ENCODE results near the gene CDC42BPG. TPM values are rescaled to one million over a fixed set of nuclear protein-coding genes. Genes with fewer than 3 reads are reported as not detected.

Gene CDC42BPG
- total and polyA plus RNA-seq, 9 of the 15 experiments (the other 6 are each of a cell fraction or from before 2014, with no cell fraction given): 0.04 to 8.8 (median 2.1) TPM

GRCh38 chr11:64802370-64803157 is 41.9 kb downstream of the CDC42BPG start:
- Histone ChIP-seq H3K9me3 (replicated peaks; ENCODE audit: control insufficient read depth, insufficient read depth, low read depth, low read length) (no peaks in the 10 kb centered on the region), H3K9ac (ENCODE audit: insufficient read depth in 1 of 2, low read depth in 2 of 2, low read length in 2 of 2) (peak overlapping the region in 1 of 2 experiments; percentile 83; a peak in 2 of 4 replicates), H2AFZ (ENCODE audit: low read depth, low read length) (peak overlapping the region; percentile 77), H3K4me3 (peak overlapping the region; percentile 49), H3K36me3 (ENCODE audit: control insufficient read depth, insufficient read depth, low read length) (peaks cover 38% of the 10 kb centered on the region; the same call in 2 of the 3 replicates), H3K27ac (ENCODE audit: extremely low read depth, low read depth, low read length) (no peak overlapping the region), H3K27me3 (ENCODE audit: control insufficient read depth in 2 of 2, insufficient read depth in 2 of 2, low read length in 2 of 2) (no peaks in the 10 kb centered on the region), H3K4me1 (replicated peaks in 1 of 2; ENCODE audit: control insufficient read depth in 2 of 2, insufficient read depth in 2 of 2, low read length in 2 of 2) (peaks cover 30 to 62% of the 10 kb centered on the region in 2 experiments), H3K4me2 (ENCODE audit: insufficient read depth, low read length) (peak overlapping the region; percentile 91), H3K79me2 (ENCODE audit: control insufficient read depth, insufficient read depth, low read length) (no peaks in the 10 kb centered on the region), H3K9me1 (ENCODE audit: control insufficient read depth, insufficient read depth, low read length) (no peaks in the 10 kb centered on the region), H4K20me1 (replicated peaks; ENCODE audit: control insufficient read depth, insufficient read depth, low read length) (no peaks in the 10 kb centered on the region)
- intact Hi-C loops (cut with micrococcal nuclease): loop anchor here (2.0 to 5.0 kb wide), 2 partner anchors 24 to 40 kb away; partner anchors contain the start of genes CDC42BPG and SF1
- no TSS peak for BruUV-seq (replicated peaks)
- ATAC-seq: no peak
- FAIRE-seq: no peak
- CTCF ChIA-PET (ENCODE audit: low intra/inter-chr PET ratio): interaction anchor here (0.5 kb wide), 1 partner anchor 44 kb away, joined by 3 read pairs; no protein-coding TSS in a partner anchor
- 59% methylated on average over 9 of the region's 54 CpGs for WGBS (ENCODE audit: insufficient coverage, low coverage, missing lambda C conversion rate)
- in situ Hi-C loops (cut with MboI): no loop called here
- peak in 1 of 4 experiments; percentile 30 for DNase-seq (ENCODE audit: extremely low read depth in 1 of 4, low spot score in 3 of 4)
- POLR2A ChIA-PET: interaction anchor here (0.7 to 1.4 kb wide), 3 partner anchors 8 to 43 kb away, joined by 3 to 4 read pairs (median 3); partner anchors contain the start of genes PYGM and SF1
- TF ChIP-seq HMGN3 (IDR thresholded peaks at IDR 0.05; ENCODE audit: borderline replicate concordance, extremely low read depth, insufficient read length, low read depth, low read length) (peak; percentile 39), ZNF347 (CRISPR knock-in tag; IDR thresholded peaks at IDR 0.05; ENCODE audit: low read depth) (no peak), HNRNPL (IDR thresholded peaks at IDR 0.05; ENCODE audit: low read depth, low read length) (peak; percentile 67; the same call in 1 of the 2 replicates), ZNF639 (CRISPR knock-in tag; conservative IDR thresholded peaks at IDR 0.05 in 1 of 2, IDR thresholded peaks at IDR 0.05 in 1 of 2) (no peak), RCOR1 (IDR thresholded peaks at IDR 0.05; ENCODE audit: borderline replicate concordance in 1 of 2, low read depth in 2 of 2, low read length in 2 of 2) (no peak), DPF2 (IDR thresholded peaks at IDR 0.05) (no peak), GTF2A2 (tag; IDR thresholded peaks at IDR 0.05) (no peak), U2AF1 (optimal IDR thresholded peaks at IDR 0.05; ENCODE audit: low read depth, low read length) (no peak), PCBP1 (IDR thresholded peaks at IDR 0.05; ENCODE audit: low read depth, low read length, poor library complexity, severe bottlenecking) (no peak), ZBTB5 (IDR thresholded peaks at IDR 0.05) (no peak)

Measured in K562 (cell line).